GM13977 (cell line): ENCODE results near the gene GSG1.

ENCODE experiments used
- DNase-seq: peaks from one replicate; pipeline ENCODE4 v3.0.0; 2012; ENCODE audit warnings: low spot score
- CTCF ChIP-seq: IDR thresholded peaks from 2 replicates; pipeline ENCODE4 v1.5.1; 2012; ENCODE audit warnings: mild to moderate bottlenecking, control low read depth; ENCODE audit not compliant: insufficient read depth; ENCODE audit errors: extremely low read depth, missing control alignments
- in situ Hi-C: fragments of 300-500 bp; cut with MboI; formaldehyde crosslinking; loops from one replicate; pipeline ENCODE4 v1.12.0; 2022; ENCODE audit warnings: low sequenced_read_pairs, low pct_unique_long_range_greater_than_20kb, mixed read lengths, inconsistent platforms; ENCODE audit not compliant: unreplicated experiment

GSG1 gene

DNA sequence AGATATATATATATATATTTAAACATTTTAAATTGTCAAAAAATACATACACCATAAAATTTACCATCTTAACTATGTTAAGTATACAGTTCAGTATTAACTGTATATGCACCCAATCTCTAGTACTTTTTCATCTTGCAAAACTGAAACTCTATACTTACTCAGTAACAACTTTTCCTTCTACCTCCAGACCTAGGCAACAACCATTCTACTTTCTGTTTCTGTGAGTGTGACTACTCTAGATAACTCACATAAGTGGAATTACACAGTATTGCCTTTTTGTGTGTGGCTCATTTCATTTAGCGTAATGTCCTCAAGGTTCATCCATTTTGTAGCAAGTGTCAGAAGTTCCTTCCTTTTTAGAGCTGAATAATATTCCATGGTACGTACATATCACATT lies 51.0 kb downstream of the GSG1 start:
- DNase-seq, result no peak
- no peak for TF ChIP-seq CTCF
- in situ Hi-C loops, result no loop called here

DNA sequence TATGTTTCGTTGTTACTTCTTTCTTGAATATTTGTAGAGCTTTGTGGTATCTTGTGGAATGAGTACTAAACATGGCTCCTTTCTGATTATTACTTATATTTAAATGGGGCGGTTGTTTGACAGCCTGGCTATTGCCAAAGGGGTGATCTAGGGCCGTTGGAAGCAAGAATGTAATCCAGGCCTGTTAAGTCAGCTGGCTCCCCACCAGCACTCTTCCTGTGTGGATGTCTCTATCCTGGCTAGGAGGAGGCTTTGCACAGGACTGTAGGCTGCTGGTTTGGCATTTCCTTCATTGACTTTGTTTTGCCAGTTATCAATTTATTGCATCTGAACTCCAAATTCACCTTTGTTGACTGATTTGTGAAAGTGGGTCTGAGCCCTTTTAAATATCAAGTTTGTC lies 53.7 kb downstream of the GSG1 start:
- no peak for TF ChIP-seq CTCF
- no peak for DNase-seq
- in situ Hi-C loops, result no loop called here

DNA sequence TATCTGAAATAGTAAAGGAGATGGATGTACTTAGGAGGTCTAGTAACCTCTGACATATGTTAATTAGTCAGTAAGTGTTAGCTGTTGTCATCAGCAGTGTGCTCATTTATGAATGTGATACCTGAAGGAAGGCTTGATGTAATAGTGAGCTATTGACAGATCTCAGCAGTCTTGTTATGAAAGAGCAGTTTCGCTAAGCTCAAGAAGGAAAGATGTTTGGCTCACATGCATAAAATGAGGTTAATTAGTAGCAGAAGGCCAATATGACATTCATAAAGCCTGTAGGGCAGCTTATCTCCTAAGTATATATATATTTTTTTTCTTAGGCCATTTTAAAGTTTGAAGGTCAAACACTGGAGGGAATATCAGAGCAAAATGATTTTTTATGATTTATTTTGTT lies 56.5 kb downstream of the GSG1 start:
- in situ Hi-C loops, result no loop called here
- DNase-seq, result peak; percentile 29
- no peak for TF ChIP-seq CTCF

- DNase-seq, result no peak
Observed at GRCh38 chr12:13045816-13046215, 57.7 kb downstream of the GSG1 start.

DNA sequence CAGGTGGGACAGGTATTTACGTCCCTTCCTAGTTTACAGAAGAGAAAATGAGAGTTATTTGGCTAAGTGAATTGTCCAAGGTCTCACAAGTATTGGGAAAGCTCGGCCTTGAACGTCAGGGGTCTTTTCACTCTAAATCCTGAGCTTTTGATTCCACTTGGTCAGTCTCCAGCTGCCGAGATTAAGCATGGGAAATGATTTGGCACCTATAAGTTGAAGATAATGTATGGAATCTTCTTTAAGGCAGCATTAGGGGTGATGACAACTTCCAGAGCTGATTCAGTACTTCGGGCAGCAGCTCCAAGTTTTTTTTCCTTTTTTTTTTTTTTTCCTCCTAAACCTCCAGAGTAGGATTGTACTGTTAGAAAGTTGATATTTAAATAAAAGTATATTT lies 58.6 kb downstream of the GSG1 start:
- DNase-seq, result no peak
- in situ Hi-C loops, result no loop called here
- TF ChIP-seq CTCF, result no peak

More at GRCh38 chr12:13045816-13046215, 57.7 kb downstream of the GSG1 start:
- in situ Hi-C loops, result no loop called here
- TF ChIP-seq CTCF, result no peak

GRCh38 chr12:13044002-13044905 lies 59.2 kb downstream of the GSG1 start, which contains the start of gene FAM234B:
FAM234B (plus strand) TSS chr12:13044381; CDS start chr12:13044404, 23 bp downstream.
- peak; percentile 87 for DNase-seq
- in situ Hi-C loops, result no loop called here

More at GRCh38 chr12:13044002-13044905, 59.2 kb downstream of the GSG1 start, which contains the start of gene FAM234B:
- no peak for TF ChIP-seq CTCF
